Peyer's patch (tissue), 4 donors: ENCODE data around the gene PTPN9.

Experiments
- POLR2A ChIP-seq, 2 donors: fragments of 450-650 bp; IDR thresholded peaks; one replicate each; pipeline ENCODE4 v1.5.1; 2017; ENCODE audit warnings: antibody characterized with exemption in 2 of 2, mild to moderate bottlenecking in 2 of 2, moderate library complexity in 2 of 2
- TF ChIP-seq, protein P1 (sequence below), 6 experiments: fragments of 450-650 bp in 4 of 6; fragments of 200-600 bp in 2 of 6; sonication (generic) in 1 of 6; IDR thresholded peaks; one replicate each; pipeline ENCODE4 v1.5.1; 2017 to 2019; ENCODE audit warnings: antibody characterized with exemption in 6 of 6, mild to moderate bottlenecking in 3 of 6, moderate library complexity in 1 of 6

GRCh38 chr15:75533945-75534344, 45.2 kb downstream of the PTPN9 start:
- TF ChIP-seq, protein P1, sequence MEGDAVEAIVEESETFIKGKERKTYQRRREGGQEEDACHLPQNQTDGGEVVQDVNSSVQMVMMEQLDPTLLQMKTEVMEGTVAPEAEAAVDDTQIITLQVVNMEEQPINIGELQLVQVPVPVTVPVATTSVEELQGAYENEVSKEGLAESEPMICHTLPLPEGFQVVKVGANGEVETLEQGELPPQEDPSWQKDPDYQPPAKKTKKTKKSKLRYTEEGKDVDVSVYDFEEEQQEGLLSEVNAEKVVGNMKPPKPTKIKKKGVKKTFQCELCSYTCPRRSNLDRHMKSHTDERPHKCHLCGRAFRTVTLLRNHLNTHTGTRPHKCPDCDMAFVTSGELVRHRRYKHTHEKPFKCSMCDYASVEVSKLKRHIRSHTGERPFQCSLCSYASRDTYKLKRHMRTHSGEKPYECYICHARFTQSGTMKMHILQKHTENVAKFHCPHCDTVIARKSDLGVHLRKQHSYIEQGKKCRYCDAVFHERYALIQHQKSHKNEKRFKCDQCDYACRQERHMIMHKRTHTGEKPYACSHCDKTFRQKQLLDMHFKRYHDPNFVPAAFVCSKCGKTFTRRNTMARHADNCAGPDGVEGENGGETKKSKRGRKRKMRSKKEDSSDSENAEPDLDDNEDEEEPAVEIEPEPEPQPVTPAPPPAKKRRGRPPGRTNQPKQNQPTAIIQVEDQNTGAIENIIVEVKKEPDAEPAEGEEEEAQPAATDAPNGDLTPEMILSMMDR (IDR thresholded peaks at IDR 0.05), result no peak
- TF ChIP-seq POLR2A (IDR thresholded peaks at IDR 0.05), result no peak
